K562 (cell line): Measurements from ENCODE around the gene ARID3A. TPM values are rescaled to one million over a fixed set of nuclear protein-coding genes. Genes with fewer than 3 reads are reported as not detected.

ENCODE experiments used
- ARID1B ChIP-seq: fragments of 450-650 bp; IDR thresholded peaks from 2 replicates; pipeline ENCODE4 v1.6.1; 2016; ENCODE audit warnings: antibody characterized with exemption, mild to moderate bottlenecking, inconsistent platforms
- GTF2E2 ChIP-seq: fragments of 200-800 bp; sonication (Bioruptor generic); IDR thresholded peaks from 2 replicates; pipeline ENCODE4 v1.6.1; 2016; ENCODE audit warnings: missing genetic modification characterization, missing compliant biosample characterization
- NKRF ChIP-seq: fragments of 450-650 bp; IDR thresholded peaks from 2 replicates; pipeline ENCODE4 v1.6.1; 2016; ENCODE audit warnings: borderline replicate concordance
- POLR2AphosphoS5 ChIP-seq: IDR thresholded peaks from 2 replicates; pipeline ENCODE4 v1.6.1; 2011; ENCODE audit warnings: mild to moderate bottlenecking, low read depth, low read length, moderate library complexity; ENCODE audit not compliant: control insufficient read depth, insufficient read depth
- RBM22 ChIP-seq: fragments of 200-400 bp; formaldehyde crosslinking; IDR thresholded peaks from 2 replicates; pipeline ENCODE4 v1.6.1; 2018; ENCODE audit warnings: low read length, low read depth; ENCODE audit not compliant: poor library complexity, severe bottlenecking
- RNF219 ChIP-seq: fragments of 250-450 bp; sonication (Bioruptor Pico); IDR thresholded peaks from 2 replicates; pipeline ENCODE4 v1.5.0; 2022; ENCODE audit warnings: mild to moderate bottlenecking
- SFPQ ChIP-seq: fragments of 200-400 bp; formaldehyde crosslinking; IDR thresholded peaks from 2 replicates; pipeline ENCODE4 v1.6.1; 2017; ENCODE audit warnings: mild to moderate bottlenecking, low read depth, low read length, moderate library complexity
- SMARCA5 ChIP-seq: fragments of 450-650 bp; IDR thresholded peaks from 2 replicates; pipeline ENCODE4 v1.6.1; 2016
- ZBTB9 ChIP-seq: fragments of 450-650 bp; formaldehyde crosslinking; IDR thresholded peaks from 2 replicates; pipeline ENCODE4 v1.4.0; 2020; ENCODE audit warnings: mild to moderate bottlenecking, moderate library complexity
- ZNF311 ChIP-seq: fragments of 250-450 bp; sonication (Bioruptor Pico); IDR thresholded peaks from 2 replicates; pipeline ENCODE4 v1.4.0; 2020; ENCODE audit warnings: mild to moderate bottlenecking, moderate library complexity
- ZNF57 ChIP-seq: fragments of 450-650 bp; formaldehyde crosslinking; IDR thresholded peaks from 2 replicates; pipeline ENCODE4 v1.4.0; 2020; ENCODE audit warnings: mild to moderate bottlenecking, moderate library complexity
- polyA plus RNA-seq, 8 experiments: library from polyadenylated mRNA; depleted of rRNA in 4 of 8; stranded (reverse) in 5 of 8; unstranded in 3 of 8; fragments of >200 nt; fragmentation: Nextera tagmentation in 2 of 8; fragmentation: Illumina TruSeq in 1 of 8; extraction: Ambion mirVana in 2 of 8; extraction: Trizol in 1 of 8; gene quantifications; 2 replicates each; pipeline versions ENCODE4 v1.2.1 to v1.2.3, GENCODE V29; 2011 to 2014; ENCODE audit warnings: inconsistent platforms in 1 of 8, missing spikeins in 1 of 8
- total RNA-seq, 7 experiments: library from RNA; depleted of rRNA in 6 of 7; stranded (reverse); fragments of >200 nt in 6 of 7; fragmentation: Illumina TruSeq in 2 of 7; extraction: Trizol in 2 of 7; gene quantifications; 2 replicates each; pipeline versions ENCODE4 v1.2.1 to v1.2.3, GENCODE V29; 2011 to 2021; ENCODE audit warnings: low replicate concordance in 1 of 7

ARID3A gene
- total and polyA plus RNA-seq, 9 of the 15 experiments (the other 6 are each of a cell fraction or from before 2014, with no cell fraction given) = 1.4 to 118 (median 31.2) TPM

GRCh38 chr19:876780-877314 lies 49.0 kb upstream of the ARID3A start (continued):
- no peak for TF ChIP-seq NKRF
- TF ChIP-seq ZBTB9 (CRISPR knock-in tag) = peak; percentile 90; the same call in 1 of the 2 replicates
- no peak for TF ChIP-seq POLR2AphosphoS5
- no peak for TF ChIP-seq SFPQ
- TF ChIP-seq ZNF57 (CRISPR knock-in tag) = no peak
- TF ChIP-seq SMARCA5 = no peak
- TF ChIP-seq ZNF311 (CRISPR knock-in tag) = no peak
- TF ChIP-seq RNF219 = no peak
- TF ChIP-seq GTF2E2 (tag) = no peak
- TF ChIP-seq RBM22 = peak; percentile 4
- no peak for TF ChIP-seq ARID1B
